ENCODE results near the gene ARHGEF4.

ARHGEF4 gene

DNA sequence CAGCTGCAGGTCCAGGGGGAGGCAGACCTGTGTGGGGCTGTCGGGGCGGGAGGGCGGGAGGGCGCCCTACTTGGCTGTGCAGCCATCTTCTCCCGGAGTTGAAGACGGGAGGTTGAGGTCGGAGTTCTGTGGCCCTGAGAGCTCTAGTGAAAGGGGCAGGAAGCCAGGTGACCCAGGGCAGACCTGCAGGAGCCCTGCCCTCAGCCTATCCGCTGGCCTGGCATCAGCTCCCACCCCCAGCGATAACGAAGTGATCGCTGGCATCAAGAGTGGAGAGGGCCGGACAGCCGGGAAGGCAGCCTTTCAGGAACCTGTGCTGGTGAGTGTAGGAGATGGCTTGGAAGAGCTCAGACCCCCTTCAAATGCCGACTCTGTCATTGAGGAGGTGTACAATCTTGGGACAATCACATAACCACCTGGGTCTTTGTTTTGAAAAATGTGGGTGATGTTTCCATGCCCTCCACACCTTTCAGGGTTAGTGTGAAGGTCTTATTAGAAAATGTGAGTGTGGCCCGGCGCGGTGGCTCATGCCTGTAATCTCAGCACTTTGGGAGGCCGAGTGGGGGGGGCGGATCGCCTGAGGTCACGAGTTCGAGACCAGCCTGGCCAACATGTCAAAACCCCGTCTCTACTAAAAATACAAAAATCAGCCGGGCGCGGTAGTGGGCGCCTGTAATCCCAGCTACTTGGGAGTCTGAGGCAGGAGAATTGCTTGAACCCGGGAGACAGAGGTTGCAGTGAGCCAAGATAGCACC is 1.3 kb downstream of the ARHGEF4 start:
- no peak overlapping the region for H3K4me2 ChIP-seq

DNA sequence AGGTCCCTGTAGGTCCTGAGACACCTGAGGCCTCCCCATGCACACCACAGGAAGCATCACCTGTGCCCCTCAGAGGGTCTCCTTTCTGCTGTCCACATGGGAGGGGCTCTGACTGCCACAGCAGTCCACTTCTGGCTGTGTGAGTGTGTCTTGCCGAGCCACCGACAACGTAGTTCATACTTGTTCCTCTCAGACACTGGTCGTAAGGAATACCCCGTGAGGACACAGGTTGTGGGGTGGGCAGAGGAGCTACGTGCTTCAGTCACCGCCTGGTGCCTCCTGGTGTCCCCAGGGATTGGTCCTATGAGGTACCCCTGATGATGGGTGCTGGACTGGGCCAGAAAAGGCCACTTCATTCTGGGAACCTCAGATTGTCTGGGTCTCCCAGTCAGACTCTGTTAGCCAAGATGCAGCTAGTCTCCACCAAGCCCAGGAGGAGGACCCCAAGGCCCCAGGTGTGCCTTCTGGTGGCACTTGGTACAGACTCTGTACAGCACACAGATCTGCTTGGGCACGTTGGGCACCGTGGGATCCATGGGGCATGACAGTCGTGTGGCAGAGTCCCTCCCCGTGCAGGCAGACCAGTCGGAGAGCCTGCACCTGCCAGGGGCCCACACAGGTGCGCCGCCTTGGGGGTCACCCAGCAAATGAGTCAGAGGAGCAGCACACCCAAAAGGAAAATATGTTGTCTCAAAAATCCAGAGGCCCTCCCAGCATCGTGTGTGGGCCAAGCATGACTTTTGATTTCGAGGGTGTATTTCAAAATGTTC is 2.5 kb downstream of the ARHGEF4 start:
- Histone ChIP-seq H3K79me2 (ENCODE audit: insufficient read depth, low read depth) (no peaks in the 10 kb centered on the region), H2AFZ (ENCODE audit: low read depth) (no peak overlapping the region), H3K4me2 (no peak overlapping the region), H4K20me1 (ENCODE audit: insufficient read depth) (no peaks in the 10 kb centered on the region), H3K36me3 (ENCODE audit: insufficient read depth) (no peaks in the 10 kb centered on the region), H3K9ac (no peak overlapping the region), H3K27me3 (ENCODE audit: insufficient read depth, low read depth) (no peaks in the 10 kb centered on the region), H3K4me3 (IDR thresholded peaks at IDR 0.05; ENCODE audit: insufficient read depth, low read depth, low read length) (no peak overlapping the region), H3K27ac (no peak overlapping the region), H3K4me1 (ENCODE audit: low read depth, poor library complexity, severe bottlenecking) (no peaks in the 10 kb centered on the region)
- TF ChIP-seq, protein P1, sequence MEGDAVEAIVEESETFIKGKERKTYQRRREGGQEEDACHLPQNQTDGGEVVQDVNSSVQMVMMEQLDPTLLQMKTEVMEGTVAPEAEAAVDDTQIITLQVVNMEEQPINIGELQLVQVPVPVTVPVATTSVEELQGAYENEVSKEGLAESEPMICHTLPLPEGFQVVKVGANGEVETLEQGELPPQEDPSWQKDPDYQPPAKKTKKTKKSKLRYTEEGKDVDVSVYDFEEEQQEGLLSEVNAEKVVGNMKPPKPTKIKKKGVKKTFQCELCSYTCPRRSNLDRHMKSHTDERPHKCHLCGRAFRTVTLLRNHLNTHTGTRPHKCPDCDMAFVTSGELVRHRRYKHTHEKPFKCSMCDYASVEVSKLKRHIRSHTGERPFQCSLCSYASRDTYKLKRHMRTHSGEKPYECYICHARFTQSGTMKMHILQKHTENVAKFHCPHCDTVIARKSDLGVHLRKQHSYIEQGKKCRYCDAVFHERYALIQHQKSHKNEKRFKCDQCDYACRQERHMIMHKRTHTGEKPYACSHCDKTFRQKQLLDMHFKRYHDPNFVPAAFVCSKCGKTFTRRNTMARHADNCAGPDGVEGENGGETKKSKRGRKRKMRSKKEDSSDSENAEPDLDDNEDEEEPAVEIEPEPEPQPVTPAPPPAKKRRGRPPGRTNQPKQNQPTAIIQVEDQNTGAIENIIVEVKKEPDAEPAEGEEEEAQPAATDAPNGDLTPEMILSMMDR (conservative IDR thresholded peaks at IDR 0.05; ENCODE audit: low read depth, low read length), result no peak

More for the DNA sequence above, 1.3 kb downstream of the ARHGEF4 start:
- no peaks in the 10 kb centered on the region for H3K4me1 ChIP-seq (ENCODE audit: low read depth, poor library complexity, severe bottlenecking)
- H3K79me2 ChIP-seq (ENCODE audit: insufficient read depth, low read depth), result no peaks in the 10 kb centered on the region
- no peaks in the 10 kb centered on the region for H4K20me1 ChIP-seq (ENCODE audit: insufficient read depth)
- H3K27ac ChIP-seq, result no peak overlapping the region
- no peak overlapping the region for H3K9ac ChIP-seq
- no peak overlapping the region for H3K4me3 ChIP-seq (IDR thresholded peaks at IDR 0.05; ENCODE audit: insufficient read depth, low read depth, low read length)
- H3K27me3 ChIP-seq (ENCODE audit: insufficient read depth, low read depth), result no peaks in the 10 kb centered on the region
- H3K36me3 ChIP-seq (ENCODE audit: insufficient read depth), result no peaks in the 10 kb centered on the region
- TF ChIP-seq, protein P1 (conservative IDR thresholded peaks at IDR 0.05; ENCODE audit: low read depth, low read length), result no peak
- H2AFZ ChIP-seq (ENCODE audit: low read depth), result no peak overlapping the region

DNA sequence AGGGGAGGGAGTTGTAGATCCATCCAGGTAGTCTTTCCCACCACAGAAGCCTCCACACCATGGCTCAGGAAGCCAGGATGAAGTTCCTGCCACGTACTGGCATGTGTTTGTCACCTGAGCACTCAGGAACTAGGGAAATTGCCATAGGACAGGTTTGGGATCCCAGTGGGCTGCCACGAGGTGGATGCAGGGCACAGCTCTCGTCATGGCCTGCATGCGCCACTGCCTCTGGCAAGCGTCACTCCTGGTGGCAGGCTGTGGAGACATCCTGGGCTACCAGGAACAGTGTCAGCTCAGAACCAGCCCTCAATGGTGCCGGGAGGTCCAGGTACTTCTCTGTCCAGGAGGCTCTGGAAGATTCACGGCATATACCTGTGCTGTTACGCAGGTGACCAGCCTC is 3.8 kb downstream of the ARHGEF4 start:
- H3K9ac ChIP-seq, result no peak overlapping the region
- H4K20me1 ChIP-seq (ENCODE audit: insufficient read depth), result no peaks in the 10 kb centered on the region
- no peaks in the 10 kb centered on the region for H3K4me1 ChIP-seq (ENCODE audit: low read depth, poor library complexity, severe bottlenecking)
- no peaks in the 10 kb centered on the region for H3K79me2 ChIP-seq (ENCODE audit: insufficient read depth, low read depth)
- no peak overlapping the region for H3K27ac ChIP-seq
- H3K27me3 ChIP-seq (ENCODE audit: insufficient read depth, low read depth), result no peaks in the 10 kb centered on the region
- H3K4me2 ChIP-seq, result no peak overlapping the region
- H3K4me3 ChIP-seq (IDR thresholded peaks at IDR 0.05; ENCODE audit: insufficient read depth, low read depth, low read length), result no peak overlapping the region
- TF ChIP-seq, protein P1 (conservative IDR thresholded peaks at IDR 0.05; ENCODE audit: low read depth, low read length), result no peak
- no peaks in the 10 kb centered on the region for H3K36me3 ChIP-seq (ENCODE audit: insufficient read depth)
- no peak overlapping the region for H2AFZ ChIP-seq (ENCODE audit: low read depth)

DNA sequence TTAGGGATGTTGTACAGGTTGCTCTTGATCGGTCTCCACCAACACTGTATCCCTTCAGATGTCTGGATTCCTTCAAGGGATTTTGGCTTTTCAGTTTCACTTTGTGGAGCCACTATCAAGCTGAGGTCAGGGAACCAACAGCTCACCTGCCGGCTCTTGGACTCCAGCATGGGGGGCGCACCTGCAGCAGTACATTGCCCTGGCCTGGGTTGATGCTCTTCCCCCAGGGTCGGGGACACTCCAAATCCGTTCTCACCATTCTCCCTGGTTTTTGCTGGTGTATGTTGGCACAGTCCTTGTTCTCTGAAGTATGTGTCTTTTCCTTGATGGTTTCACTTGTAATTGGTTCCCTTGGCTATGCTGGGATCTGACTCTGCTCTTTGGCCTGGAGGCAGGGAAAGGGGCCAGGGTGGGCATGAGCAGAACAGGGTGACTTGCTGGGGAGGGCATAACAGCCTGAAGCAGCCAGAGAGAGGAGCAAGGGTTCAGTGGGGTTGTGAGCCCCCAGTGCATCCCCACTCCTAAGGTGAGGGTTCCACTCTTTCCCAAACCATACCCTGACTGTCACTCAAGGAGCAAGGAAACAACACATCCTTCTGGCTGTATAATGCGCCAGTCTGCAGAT is 5.1 kb downstream of the ARHGEF4 start:
- no peaks in the 10 kb centered on the region for H4K20me1 ChIP-seq (ENCODE audit: insufficient read depth)
- no peak overlapping the region for H3K27ac ChIP-seq
- H2AFZ ChIP-seq (ENCODE audit: low read depth), result no peak overlapping the region
- H3K79me2 ChIP-seq (ENCODE audit: insufficient read depth, low read depth), result no peaks in the 10 kb centered on the region
- H3K9ac ChIP-seq, result no peak overlapping the region
- H3K36me3 ChIP-seq (ENCODE audit: insufficient read depth), result no peaks in the 10 kb centered on the region
- no peak overlapping the region for H3K4me3 ChIP-seq (IDR thresholded peaks at IDR 0.05; ENCODE audit: insufficient read depth, low read depth, low read length)
- TF ChIP-seq, protein P1 (conservative IDR thresholded peaks at IDR 0.05; ENCODE audit: low read depth, low read length), result no peak
- no peaks in the 10 kb centered on the region for H3K4me1 ChIP-seq (ENCODE audit: low read depth, poor library complexity, severe bottlenecking)
- H3K4me2 ChIP-seq, result no peak overlapping the region
- no peaks in the 10 kb centered on the region for H3K27me3 ChIP-seq (ENCODE audit: insufficient read depth, low read depth)
